Stimulated activated CD4-positive, alpha-beta T cell treated with anti-CD3 and anti-CD28 coated beads, Interleukin-4, amount 100 ng/mL, for 24 hours (primary cell): ENCODE results near the gene IL12B.
"Not testable (repeated sequence)": the region's sequence is repeated elsewhere in the genome, so short reads cannot be mapped to it uniquely, and the experiment has no call there.

Source experiments
- DNase-seq: peaks from one replicate; pipeline ENCODE4 v3.0.0-alpha.2; 2020

The IL12B gene

DNA sequence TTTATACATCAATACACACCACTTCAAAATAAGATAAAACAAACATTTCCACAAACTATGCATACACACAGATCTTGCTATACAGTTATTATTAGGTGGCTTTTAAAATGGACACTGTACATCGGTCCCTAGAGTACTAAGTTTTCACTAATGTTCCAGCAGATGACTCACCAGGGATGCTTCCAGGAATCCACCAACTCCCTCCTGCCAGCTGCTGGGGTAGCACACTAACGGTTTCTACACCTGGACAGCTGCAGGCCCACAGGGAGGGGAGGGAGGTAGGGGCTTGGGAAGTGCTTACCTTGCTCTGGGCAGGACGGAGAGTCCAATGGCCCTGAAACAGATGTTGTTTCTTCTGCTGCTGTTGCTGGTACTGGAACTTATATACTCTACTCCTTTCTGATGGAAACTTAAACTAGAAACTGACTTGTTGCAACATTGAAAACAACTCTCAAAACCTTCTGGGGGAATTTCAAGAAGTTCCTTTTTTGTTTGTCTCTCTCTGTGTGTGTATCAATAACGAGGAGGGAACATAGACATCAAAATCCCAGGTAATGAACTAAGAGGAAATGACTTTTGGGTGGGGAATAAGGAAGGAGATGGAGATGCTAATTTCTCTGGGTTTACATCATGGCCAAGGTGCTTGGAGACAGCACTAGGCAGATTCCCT lies at the start of gene IL12B:
Gene IL12B (minus strand): TSS at position 357 of the 670 bp plus-strand sequence. CDS start 3,705 bp downstream, outside the sequence.
- no peak for DNase-seq

DNA sequence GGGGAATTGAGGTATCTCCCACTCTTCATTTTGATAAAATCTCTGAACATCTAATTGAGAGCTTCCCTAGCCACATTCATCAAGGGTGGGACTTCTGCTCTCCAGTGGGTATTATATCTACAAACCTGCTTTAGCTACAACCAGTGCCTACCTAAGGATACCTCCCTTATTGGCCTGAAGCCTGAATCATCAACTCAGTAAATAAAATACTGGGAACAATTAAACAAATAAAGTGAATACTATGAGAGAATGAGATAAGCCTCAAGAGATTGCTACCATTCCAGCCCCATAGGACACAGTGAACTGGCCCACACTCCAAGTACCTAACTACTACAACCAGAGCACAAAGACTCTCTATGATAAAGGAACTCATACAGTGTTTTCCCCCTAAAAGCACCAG lies 47.4 kb upstream of the IL12B start:
- no peak for DNase-seq

DNA sequence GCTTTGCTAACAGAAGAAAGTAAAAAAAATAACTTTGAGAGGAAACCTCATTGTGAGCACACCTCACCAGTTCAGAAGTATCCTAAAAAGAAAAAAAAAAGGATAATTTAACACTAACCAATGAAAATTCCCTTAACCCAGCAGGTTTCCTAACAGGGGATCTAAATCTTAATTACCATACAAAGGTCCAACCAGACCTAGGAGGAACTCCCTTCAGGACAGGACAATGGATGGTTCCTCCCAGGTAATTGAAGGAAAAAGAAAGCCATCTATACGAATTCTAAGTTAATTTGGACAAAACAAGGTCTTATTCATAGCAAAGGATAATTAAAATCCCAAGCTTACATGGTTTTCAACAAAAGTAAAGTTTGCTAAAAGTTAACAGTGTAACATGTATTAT lies 37.6 kb upstream of the IL12B start:
- DNase-seq, result not testable (repeated sequence)

DNA sequence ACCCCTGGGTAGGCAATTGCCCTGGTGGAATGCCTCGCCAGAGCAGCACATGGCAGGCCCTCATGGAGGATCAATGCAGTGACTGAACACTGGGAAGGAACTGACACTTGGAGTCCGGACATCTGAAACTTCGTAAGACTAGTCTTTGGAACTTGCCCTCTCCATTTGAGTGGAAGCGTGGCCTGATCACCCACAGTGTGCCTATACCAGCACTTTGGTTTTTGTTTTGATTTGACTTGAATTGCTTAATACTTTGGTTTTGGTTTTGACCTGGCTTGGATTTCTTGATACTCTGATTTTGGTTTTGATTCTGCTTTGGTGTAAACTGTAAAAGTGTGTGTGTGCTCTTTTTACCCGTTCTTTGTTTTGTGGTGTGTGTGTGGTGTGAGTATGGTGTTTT lies 36.5 kb upstream of the IL12B start:
- DNase-seq, result not testable (repeated sequence)

DNA sequence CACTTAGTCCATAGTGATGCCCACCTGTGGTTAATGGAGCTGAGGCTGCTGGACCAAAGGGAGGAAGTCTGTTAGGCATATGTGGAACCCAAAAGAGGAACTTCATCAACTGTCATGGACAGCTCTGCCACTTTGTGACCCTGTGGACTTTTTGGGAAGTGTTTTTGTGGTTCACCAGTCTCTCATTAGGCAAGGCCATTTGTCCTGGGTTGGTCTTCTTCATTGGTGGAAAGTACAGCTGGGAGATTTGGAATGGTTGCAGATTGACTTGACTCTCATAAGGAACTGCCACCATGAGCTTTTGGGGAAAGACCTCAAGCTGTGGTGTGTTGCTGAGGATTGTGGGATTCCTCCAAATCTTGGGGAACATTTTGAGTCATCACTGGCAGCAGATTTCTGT lies 31.9 kb upstream of the IL12B start:
- DNase-seq, result no peak

DNA sequence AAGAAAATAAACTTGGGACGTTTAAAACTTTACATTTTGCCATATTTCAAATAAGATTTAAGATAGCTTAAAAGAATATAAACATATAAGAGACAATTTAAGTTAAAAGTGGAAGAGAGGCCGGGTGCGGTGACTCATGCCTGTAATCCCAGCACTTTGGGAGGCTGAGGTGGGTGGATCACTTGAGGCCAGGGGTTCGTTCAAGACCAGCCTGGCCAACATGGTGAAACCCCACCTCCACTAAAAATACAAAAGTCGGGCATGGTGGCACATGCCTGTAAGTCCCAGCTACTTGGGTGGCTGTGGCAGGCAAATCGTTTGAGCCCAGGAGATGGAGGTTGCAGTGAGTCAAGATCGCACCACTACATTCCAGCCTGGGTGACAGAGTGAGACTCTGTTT lies 29.6 kb upstream of the IL12B start:
- DNase-seq, result not testable (repeated sequence)

DNA sequence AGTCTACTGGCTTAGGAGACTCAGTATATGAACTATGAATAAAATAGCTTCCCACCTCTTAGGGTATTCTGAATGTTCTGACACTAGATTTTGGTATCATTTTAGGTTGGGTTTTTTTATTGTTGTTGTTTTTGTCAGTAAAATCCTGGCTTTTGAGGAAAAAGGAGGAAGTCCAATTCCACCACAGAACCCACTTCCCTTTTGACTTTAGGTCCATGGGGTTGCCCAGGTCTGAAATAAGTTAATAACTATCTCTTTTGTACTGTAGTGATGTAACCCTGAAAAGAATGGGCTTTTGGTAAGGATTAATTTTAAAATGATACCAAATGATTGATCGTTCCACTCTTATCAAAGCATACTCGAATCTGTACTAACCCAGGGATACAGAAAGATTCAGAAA lies 29.1 kb upstream of the IL12B start:
- no peak for DNase-seq

DNA sequence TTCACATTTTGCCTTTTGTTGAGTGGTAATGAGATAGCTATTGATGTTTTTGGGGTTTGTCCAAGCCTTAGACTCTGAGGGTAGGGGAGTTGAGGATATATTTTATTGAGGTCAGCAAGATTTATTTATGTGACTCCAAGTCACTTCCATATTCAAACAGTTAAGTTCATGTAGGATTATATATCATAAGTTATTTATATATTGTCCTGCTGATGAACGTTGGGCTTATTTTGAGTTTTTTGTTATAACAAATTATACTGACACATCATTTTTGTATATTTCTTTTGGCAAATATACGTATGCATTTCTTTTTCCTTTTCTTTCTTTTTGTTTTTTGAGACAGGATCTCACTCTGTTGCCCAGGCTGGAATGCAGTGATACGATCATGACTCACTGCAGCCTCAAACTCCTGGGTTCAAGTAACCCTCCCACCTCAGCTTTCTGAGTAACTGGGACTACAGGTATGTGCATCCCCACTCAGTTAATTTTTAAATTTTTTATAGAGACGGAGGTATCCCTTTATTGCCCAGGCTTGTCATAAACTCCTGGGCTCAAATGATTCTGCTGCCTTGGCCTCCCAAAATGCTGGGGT lies 23.5 kb upstream of the IL12B start:
- DNase-seq, result no peak

DNA sequence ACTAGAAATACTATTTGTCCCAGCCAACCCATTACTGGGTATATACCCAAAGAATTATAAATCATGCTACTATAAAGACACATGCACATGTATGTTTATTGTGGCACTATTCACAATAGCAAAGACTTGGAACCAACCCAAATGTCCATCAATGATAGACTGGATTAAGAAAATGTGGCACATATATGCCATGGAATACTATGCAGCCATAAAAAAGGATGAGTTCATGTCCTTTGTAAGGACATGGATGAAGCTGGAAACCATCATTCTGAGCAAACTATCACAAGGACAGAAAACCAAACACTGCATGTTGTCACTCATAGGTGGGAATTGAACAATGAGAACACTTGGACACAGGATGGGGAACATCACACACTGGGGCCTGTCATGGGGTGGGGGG lies 20.4 kb upstream of the IL12B start:
- not testable (repeated sequence) for DNase-seq

DNA sequence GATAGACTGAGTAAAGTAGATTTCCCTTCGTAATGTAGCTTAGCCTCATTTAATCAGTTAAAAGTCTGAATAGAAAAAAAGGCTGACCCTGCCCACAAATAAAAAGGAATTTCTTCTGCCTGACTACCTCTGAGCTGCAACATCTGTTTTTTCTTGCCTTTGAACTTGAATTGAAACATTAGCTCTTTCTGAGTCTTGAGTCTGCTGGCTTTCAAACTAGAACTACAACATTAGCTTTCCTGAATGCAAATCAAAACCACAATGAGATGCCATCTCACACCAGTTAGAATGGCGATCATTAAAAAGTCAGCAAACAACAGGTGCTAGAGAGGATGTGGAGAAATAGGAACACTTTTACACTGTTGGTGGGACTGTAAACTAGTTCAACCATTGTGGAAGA lies 19.9 kb upstream of the IL12B start:
- DNase-seq, result not testable (repeated sequence)

DNA sequence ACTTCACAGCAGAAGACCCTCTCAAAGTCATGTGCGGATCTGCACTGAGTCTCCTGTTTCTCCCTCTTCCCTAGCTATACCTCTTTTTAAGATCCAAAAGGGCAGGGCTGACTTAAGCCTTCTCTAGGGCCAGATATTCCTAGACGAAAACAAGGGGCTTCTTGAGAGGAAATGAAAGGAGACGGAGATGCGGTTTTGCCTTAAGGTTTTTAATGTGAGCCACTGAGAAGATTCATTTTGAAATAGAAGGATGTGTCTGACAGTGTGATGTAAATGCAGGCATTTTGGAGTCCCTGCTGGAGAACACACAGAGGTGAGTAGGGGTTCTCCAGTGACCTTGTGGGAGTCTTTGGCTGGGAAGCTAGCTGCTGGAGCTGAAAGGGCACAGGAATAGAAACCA lies 15.6 kb upstream of the IL12B start:
- DNase-seq, result no peak

DNA sequence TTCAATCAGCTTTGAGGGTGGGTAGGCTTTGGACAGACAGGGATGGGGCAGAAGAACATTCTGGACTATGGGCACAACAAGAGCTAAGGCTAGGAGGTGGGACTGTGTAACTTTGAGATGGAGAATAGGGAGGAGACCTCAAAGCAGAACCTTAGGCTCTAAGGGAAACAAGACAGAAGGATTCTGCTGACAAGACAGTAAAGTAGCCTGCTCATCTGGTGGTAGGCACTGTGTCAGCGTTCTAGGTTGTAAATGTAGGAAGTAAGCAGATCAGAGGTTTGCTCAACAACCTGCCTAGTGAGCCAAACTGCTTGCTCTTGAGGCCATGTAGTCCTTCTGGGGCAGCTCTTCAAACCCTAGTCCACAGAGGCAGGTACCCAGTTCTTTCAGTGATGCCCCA lies 15.0 kb upstream of the IL12B start:
- no peak for DNase-seq

DNA sequence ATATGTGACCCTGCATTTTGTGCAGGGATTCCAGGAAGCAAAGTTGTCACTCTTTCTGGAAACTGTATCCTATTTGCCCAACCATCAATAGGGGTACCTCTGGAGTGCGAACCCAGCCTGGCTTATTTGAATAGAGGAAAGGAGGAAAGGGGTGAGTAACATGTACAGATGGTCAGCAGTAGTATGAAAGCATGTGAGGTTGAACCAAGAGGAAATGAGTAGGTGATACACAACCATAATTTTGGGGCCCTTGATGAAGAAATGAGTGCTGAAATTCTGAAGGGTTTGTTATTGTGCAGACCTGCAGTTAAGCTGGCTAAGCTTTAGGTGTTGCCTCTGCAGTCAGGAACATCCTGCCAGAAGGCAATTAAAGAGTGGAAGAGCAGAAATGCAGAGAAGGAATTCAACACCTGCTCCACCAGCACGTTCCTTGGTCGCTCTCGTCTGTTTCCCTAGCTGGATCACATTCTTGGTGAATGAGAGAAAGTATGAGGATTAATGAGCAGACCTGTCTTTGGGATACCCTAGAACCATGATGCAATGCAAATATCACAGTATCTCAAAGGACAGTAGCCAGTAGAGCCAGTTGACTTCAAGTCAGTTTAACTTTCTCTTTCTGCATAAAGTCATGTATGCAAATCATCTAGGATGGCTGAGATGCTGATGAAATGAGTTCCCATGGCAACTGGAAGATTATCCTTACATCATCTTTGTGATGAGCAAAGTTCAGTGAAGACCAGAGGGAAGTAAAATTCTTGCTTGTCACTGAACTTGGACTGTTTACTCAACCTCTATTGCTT lies 13.2 kb upstream of the IL12B start:
- no peak for DNase-seq

DNA sequence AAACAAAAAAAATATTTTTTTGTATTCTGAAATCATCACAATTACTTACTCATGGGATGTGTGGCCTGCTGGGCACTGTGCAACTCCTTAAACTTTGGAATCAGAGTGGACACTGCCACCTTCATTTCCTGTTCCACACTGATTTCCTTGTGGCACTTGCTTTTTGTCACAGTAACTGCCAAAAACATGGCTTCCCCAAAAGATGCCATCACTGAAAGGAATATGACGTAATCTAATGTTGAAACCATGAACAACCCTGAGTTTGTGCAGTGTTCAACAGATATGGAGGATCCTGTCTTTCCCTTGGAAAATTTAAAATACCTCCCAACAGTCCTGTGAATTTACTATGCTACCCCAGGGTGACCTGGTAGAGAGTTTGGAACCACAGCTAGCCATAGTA lies 12.6 kb upstream of the IL12B start:
- DNase-seq, result no peak

DNA sequence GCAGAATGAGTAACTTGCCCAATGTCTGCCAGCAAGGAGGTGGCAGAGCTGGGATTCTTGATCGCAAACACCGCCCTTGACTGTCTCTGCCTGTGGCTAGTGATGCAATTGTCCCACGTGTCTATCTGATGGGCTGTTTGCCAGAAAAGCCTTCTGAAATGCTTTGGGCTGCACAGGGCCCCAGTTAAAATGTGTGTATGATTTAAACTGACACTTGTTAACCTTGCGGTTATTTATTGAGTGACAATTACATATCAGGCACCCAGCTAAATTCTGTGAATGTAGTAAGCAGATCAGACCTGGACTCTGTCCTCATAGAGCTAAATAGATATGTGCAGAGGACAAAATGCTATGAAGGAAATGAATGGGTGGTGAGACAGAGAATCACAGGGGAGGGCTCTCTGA lies 11.6 kb upstream of the IL12B start:
- peak; percentile 63 for DNase-seq

DNA sequence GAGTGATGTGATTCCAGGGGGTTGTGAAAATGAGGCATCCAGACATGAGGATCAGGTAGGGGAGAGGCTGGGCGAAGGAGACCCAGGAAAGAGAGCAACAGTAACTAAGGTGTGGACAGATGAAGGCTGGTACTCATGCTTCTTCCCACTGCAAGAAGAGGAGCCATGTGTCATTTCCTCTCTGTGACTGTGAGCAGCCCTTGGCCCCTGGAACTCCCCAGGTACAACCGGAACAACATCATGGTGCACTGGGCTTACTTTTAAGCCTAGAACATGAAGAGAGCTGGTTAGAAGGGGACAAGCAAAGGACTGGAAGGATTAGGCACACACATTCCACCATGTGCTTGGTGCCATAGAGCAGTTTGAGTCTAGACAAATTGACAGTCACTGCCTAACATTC lies 10.9 kb upstream of the IL12B start:
- DNase-seq, result no peak

DNA sequence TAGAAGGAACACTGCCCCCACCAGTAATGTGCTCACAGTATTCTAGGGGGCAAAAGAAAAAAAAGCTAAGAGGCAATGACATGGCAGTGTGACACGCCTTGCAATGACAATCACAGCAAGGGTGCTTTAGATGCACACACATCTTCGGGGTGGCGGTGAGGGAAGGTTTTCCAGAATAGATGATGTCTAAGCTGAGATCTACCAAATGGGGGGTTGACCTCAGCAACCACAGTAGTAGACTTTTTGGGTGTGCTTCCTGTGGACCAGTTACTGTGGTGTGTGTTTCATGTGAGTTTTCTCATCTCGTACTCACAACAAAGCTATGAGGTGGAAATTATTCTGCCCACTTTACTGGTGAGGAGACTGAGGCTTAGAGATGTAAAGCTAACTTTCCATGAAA lies 10.2 kb upstream of the IL12B start:
- peak; percentile 10 for DNase-seq

DNA sequence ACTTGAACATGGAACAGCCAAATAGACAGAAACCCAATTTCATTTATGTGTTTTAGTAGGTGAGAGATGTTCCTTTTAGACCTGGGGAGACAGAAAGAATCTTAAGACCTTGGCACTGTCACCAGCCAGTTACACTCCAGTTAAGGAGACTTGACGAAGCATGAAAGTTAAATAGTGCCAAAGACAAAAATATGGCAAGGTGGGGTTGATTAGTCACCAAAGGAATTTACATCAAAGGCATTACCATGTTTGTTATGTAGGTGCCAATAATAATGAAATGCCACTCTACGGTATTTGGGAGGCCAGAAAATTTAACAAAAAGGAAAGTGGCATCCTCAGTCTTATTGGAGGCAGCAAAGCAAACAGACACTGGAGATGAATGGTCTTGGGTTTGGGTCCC lies 9.2 kb upstream of the IL12B start:
- no peak for DNase-seq

DNA sequence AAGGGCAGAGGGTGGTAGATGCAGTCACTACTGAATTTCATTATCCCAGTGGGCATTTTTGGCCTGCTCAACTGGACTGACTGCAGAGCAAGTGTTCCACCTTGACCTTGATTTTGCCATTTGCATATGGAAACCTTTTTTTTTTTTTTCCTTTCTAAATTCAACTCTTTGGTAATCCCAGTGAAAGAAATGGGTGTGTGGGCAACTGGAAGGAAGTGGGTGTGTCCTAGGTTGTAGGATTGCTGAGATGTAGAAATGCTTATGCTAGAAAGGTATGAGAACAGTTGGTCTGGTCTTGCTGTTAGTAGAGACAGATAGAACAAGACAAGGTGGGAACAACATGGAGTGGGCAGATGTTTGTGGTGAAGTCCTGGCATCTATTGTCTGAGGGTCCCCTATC lies 7.8 kb upstream of the IL12B start:
- DNase-seq, result no peak

DNA sequence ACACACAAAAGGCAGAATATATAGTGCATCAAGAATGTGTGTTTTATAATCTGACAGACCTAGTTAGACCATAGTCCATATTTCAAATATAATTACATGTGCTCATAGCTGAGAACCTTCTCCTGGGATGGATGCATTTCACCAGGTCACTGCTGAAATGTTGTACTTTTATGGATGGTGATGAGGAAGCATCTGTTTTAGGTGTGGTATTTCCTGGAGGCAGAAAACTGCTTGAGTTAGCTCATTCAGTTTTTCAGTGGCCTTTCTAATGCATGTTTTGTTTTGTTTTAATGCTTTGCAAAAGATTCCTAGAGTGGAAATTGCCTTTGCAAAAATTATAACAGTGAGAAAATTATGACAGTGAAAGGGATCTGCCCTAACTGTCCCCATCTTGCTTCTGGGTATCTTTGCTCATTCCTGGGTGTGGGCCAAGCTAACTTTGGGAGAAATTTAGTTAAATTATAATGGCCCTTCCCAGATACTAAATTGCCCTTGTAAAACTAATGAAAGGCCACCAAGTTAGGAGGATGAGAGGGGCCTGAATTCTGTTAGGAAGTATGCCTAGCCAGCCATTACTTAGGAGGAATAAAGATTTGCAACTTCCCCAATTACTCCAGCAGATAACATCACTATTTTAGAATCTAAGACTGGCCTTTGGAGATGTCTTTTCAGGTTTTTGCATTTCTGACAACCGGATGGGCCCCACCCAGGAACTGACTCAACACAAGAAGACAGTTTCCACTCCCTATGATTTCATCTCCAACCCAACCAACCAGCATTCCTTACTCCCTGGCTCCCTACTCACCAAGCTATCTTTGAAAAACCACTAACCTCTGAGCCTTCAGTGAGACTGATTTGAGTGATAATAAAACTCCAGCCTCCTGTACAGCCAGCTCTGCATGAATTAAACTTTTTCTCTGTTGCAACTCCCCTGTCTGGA lies 7.0 kb upstream of the IL12B start:
- peak; percentile 49 for DNase-seq

DNA sequence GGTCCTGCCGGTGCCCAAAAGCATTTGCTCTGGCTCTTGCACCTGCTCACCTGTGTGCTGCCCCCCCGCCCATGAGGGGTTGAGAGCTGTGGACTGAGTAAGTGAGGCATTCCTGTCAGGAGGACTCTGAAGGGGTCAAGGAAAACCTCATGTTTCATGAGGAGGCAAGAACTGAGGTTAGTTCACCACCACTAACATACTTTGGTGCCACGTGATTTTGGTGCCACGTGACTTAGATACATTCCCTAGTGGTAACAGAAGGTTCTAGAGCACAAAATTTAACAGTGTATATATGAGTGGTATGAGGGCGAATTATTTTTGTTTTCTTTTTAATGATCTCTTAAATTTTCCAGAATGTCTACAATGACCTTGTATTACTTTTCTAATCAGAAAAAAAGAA lies 6.3 kb upstream of the IL12B start:
- no peak for DNase-seq

DNA sequence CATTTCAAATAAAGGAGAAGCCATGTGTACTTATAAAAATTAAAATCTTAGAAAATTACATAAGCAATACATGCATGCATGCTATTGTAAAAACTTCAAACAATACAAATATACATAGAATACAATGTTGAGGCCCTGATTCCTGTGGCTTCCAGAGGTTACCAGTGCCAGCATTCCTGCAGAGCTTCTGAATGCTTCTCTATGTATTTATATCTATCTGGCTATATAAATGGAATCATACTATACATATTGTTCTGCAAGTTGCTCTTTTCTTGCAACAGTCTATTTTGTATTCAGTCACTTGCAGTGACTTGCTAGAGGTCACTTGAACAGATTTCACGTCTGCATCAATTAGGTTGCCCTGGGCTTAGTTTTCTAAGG lies 3.2 kb upstream of the IL12B start:
- no peak for DNase-seq
